ENCODE results near the gene FUT8. TPM values are rescaled to one million over a fixed set of nuclear protein-coding genes. Genes with fewer than 3 reads are reported as not detected.
"Not testable (repeated sequence)": the region's sequence is repeated elsewhere in the genome, so short reads cannot be mapped to it uniquely, and the experiment has no call there.

Gene FUT8
- total RNA-seq, 1 experiment from 2014 or later = 33.0 TPM

DNA sequence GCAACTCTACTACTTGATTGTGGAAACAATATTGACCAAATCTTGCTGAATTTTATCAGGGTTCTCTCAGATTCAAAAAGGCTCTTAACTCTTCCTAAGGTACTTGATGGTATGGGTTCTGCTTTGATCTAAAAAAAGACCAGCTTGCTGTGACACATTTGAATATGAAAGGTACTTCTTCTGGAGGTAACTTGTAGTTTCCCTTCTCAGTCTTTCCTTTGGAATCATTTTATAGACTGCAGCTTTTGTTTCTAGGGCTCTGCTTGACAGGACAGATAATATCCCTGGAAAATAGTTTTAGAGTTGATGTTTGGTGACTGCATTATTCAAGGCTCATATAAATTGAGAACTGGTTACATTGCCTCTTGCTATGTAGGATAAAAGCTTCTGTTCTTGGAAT, 251.9 kb downstream of the FUT8 start:
- H3K4me3 ChIP-seq (ENCODE audit: low read length) = no peak overlapping the region
- no peaks in the 10 kb centered on the region for H3K36me3 ChIP-seq (ENCODE audit: insufficient read depth, low read length)
- no peak overlapping the region for H2AFZ ChIP-seq (ENCODE audit: low read length)
- no peak overlapping the region for H3K9ac ChIP-seq (ENCODE audit: low read length)
- H3K79me2 ChIP-seq (ENCODE audit: low read length) = no peaks in the 10 kb centered on the region
- no peak for DNase-seq
- no peaks in the 10 kb centered on the region for H4K20me1 ChIP-seq (ENCODE audit: insufficient read depth, low read depth, low read length)
- peaks cover 16% of the 10 kb centered on the region for H3K4me1 ChIP-seq (ENCODE audit: low read length)
- no peaks in the 10 kb centered on the region for H3K27me3 ChIP-seq (ENCODE audit: low read length)
- no peak overlapping the region for H3K27ac ChIP-seq (ENCODE audit: low read length)
- no peaks in the 10 kb centered on the region for H3K9me2 ChIP-seq (replicated peaks; ENCODE audit: insufficient read depth, low read length)
- peak overlapping the region; percentile 3 for H3K4me2 ChIP-seq (ENCODE audit: low read depth, low read length, poor library complexity, severe bottlenecking)
- H3K9me3 ChIP-seq (ENCODE audit: low read length) = no peaks in the 10 kb centered on the region

- H3K9ac ChIP-seq (ENCODE audit: low read length) = no peak overlapping the region
- H2AFZ ChIP-seq (ENCODE audit: low read length) = no peak overlapping the region
These were observed 264.0 kb downstream of the FUT8 start for GRCh38 chr14:65676361-65677014.

DNA sequence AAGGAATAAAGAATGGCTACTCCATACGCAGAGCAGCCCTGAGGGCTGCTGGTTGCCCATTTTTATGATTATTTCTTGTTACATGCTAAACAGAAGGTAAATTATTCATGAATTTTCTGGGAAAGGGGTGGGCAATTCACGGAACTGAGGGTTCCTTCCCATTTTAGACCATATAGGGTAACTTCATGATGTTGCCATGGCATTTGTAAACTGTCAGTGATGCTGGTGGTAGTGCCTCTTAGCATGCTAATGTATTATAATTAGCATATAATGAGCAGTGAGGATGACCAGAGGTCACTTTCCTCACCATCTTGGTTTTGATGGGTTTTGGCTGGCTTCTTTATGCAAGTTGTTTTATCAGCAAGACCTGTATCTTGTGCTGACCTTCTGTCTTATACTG, 273.0 kb downstream of the FUT8 start:
- Histone ChIP-seq H3K9ac (ENCODE audit: low read length) (no peak overlapping the region), H3K27ac (ENCODE audit: low read length) (no peak overlapping the region), H3K4me3 (ENCODE audit: low read length) (no peak overlapping the region), H3K79me2 (ENCODE audit: low read length) (no peaks in the 10 kb centered on the region), H3K4me2 (ENCODE audit: low read depth, low read length, poor library complexity, severe bottlenecking) (no peak overlapping the region), H3K9me2 (replicated peaks; ENCODE audit: insufficient read depth, low read length) (no peaks in the 10 kb centered on the region), H3K36me3 (ENCODE audit: insufficient read depth, low read length) (no peaks in the 10 kb centered on the region), H3K27me3 (ENCODE audit: low read length) (no peaks in the 10 kb centered on the region), H4K20me1 (ENCODE audit: insufficient read depth, low read depth, low read length) (no peaks in the 10 kb centered on the region), H2AFZ (ENCODE audit: low read length) (no peak overlapping the region), H3K9me3 (ENCODE audit: low read length) (no peaks in the 10 kb centered on the region), H3K4me1 (ENCODE audit: low read length) (no peaks in the 10 kb centered on the region)
- no peak for DNase-seq

More at GRCh38 chr14:65676361-65677014, 264.0 kb downstream of the FUT8 start:
- Histone ChIP-seq H4K20me1 (ENCODE audit: insufficient read depth, low read depth, low read length) (no peaks in the 10 kb centered on the region), H3K27me3 (ENCODE audit: low read length) (no peaks in the 10 kb centered on the region), H3K9me2 (replicated peaks; ENCODE audit: insufficient read depth, low read length) (no peaks in the 10 kb centered on the region), H3K9me3 (ENCODE audit: low read length) (no peaks in the 10 kb centered on the region), H3K36me3 (ENCODE audit: insufficient read depth, low read length) (no peaks in the 10 kb centered on the region), H3K4me3 (ENCODE audit: low read length) (no peak overlapping the region), H3K4me2 (ENCODE audit: low read depth, low read length, poor library complexity, severe bottlenecking) (no peak overlapping the region), H3K27ac (ENCODE audit: low read length) (no peak overlapping the region), H3K79me2 (ENCODE audit: low read length) (no peaks in the 10 kb centered on the region), H3K4me1 (ENCODE audit: low read length) (no peaks in the 10 kb centered on the region)
- no peak for DNase-seq

DNA sequence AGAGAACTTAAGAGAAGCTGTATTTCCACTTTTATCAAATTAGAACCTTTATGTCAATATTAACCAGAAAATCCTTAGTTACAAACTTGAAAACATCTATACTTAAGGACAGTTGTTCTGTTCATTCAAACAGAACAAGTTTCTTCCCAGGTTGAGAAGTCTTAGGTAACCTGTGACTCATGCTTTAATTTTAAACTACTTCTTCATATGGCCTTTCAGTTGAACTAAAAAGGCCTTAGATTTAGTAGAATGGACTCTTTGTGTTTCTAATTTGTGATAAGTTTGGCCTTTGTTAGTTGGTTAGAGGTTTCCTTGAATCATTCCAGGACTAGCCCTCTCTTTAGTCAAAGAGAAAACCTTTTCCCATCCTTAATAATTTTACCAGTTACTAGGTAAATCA, 274.2 kb downstream of the FUT8 start:
- Histone ChIP-seq H3K4me3 (ENCODE audit: low read length) (no peak overlapping the region), H3K27ac (ENCODE audit: low read length) (no peak overlapping the region), H3K9me3 (ENCODE audit: low read length) (peaks cover 3% of the 10 kb centered on the region; the same call in 1 of the 2 replicates), H3K36me3 (ENCODE audit: insufficient read depth, low read length) (no peaks in the 10 kb centered on the region), H3K4me1 (ENCODE audit: low read length) (no peaks in the 10 kb centered on the region), H4K20me1 (ENCODE audit: insufficient read depth, low read depth, low read length) (no peaks in the 10 kb centered on the region), H3K79me2 (ENCODE audit: low read length) (no peaks in the 10 kb centered on the region), H2AFZ (ENCODE audit: low read length) (no peak overlapping the region), H3K27me3 (ENCODE audit: low read length) (no peaks in the 10 kb centered on the region), H3K4me2 (ENCODE audit: low read depth, low read length, poor library complexity, severe bottlenecking) (no peak overlapping the region), H3K9me2 (replicated peaks; ENCODE audit: insufficient read depth, low read length) (no peaks in the 10 kb centered on the region), H3K9ac (ENCODE audit: low read length) (no peak overlapping the region)
- no peak for DNase-seq

- Histone ChIP-seq H3K9me3 (ENCODE audit: low read length) (peaks cover 7% of the 10 kb centered on the region; the same call in 1 of the 2 replicates), H3K9me2 (replicated peaks; ENCODE audit: insufficient read depth, low read length) (no peaks in the 10 kb centered on the region), H3K4me1 (ENCODE audit: low read length) (no peaks in the 10 kb centered on the region), H3K4me2 (ENCODE audit: low read depth, low read length, poor library complexity, severe bottlenecking) (no peak overlapping the region), H3K4me3 (ENCODE audit: low read length) (no peak overlapping the region), H3K79me2 (ENCODE audit: low read length) (no peaks in the 10 kb centered on the region), H3K27me3 (ENCODE audit: low read length) (no peaks in the 10 kb centered on the region), H2AFZ (ENCODE audit: low read length) (no peak overlapping the region), H3K9ac (ENCODE audit: low read length) (no peak overlapping the region), H3K36me3 (ENCODE audit: insufficient read depth, low read length) (no peaks in the 10 kb centered on the region), H4K20me1 (ENCODE audit: insufficient read depth, low read depth, low read length) (no peaks in the 10 kb centered on the region), H3K27ac (ENCODE audit: low read length) (no peak overlapping the region)
- DNase-seq = no peak
These were observed 276.5 kb downstream of the FUT8 start for GRCh38 chr14:65689070-65689469.

- H3K36me3 ChIP-seq (ENCODE audit: insufficient read depth, low read length) = not testable (repeated sequence)
These were observed 280.0 kb downstream of the FUT8 start for GRCh38 chr14:65692566-65692965.

DNA sequence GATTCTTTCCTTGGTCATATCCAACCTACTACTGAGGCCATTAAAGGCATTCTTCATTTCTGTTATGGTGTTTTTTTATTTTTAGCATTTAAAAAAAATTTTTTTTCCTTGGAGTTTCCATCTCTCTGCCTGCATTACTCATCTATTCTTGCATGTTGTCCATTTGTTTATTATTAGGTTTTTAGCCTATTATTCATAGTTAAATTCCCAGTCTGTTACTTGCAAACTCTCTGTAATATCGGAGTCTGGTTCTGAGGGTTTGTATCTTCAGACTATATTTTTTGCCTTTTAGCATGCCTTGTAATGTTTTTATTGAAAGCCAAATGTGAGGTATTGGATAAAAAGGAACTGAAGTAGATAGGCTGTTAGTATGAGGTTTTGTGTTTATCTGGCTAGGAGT, 284.3 kb downstream of the FUT8 start:
- no peak overlapping the region for H3K9ac ChIP-seq (ENCODE audit: low read length)
- H3K27ac ChIP-seq (ENCODE audit: low read length) = no peak overlapping the region
- H3K27me3 ChIP-seq (ENCODE audit: low read length) = no peaks in the 10 kb centered on the region
- DNase-seq = no peak
- no peak overlapping the region for H3K4me2 ChIP-seq (ENCODE audit: low read depth, low read length, poor library complexity, severe bottlenecking)
- H3K79me2 ChIP-seq (ENCODE audit: low read length) = no peaks in the 10 kb centered on the region
- no peaks in the 10 kb centered on the region for H3K4me1 ChIP-seq (ENCODE audit: low read length)
- no peak overlapping the region for H3K4me3 ChIP-seq (ENCODE audit: low read length)
- no peaks in the 10 kb centered on the region for H4K20me1 ChIP-seq (ENCODE audit: insufficient read depth, low read depth, low read length)
- 0 out of 2 replicates have a peak, but pooled peaks cover 4% of the 10 kb centered on the region for H3K9me3 ChIP-seq (ENCODE audit: low read length)
- H3K36me3 ChIP-seq (ENCODE audit: insufficient read depth, low read length) = no peaks in the 10 kb centered on the region
- H3K9me2 ChIP-seq (replicated peaks; ENCODE audit: insufficient read depth, low read length) = no peaks in the 10 kb centered on the region
- no peak overlapping the region for H2AFZ ChIP-seq (ENCODE audit: low read length)

More at GRCh38 chr14:65692566-65692965, 280.0 kb downstream of the FUT8 start:
- not testable (repeated sequence) for H3K9ac ChIP-seq (ENCODE audit: low read length); H3K4me3 ChIP-seq (ENCODE audit: low read length); H3K9me3 ChIP-seq (ENCODE audit: low read length); H3K27me3 ChIP-seq (ENCODE audit: low read length); H3K4me2 ChIP-seq (ENCODE audit: low read depth, low read length, poor library complexity, severe bottlenecking); H4K20me1 ChIP-seq (ENCODE audit: insufficient read depth, low read depth, low read length); H2AFZ ChIP-seq (ENCODE audit: low read length); H3K4me1 ChIP-seq (ENCODE audit: low read length); H3K9me2 ChIP-seq (replicated peaks; ENCODE audit: insufficient read depth, low read length); H3K27ac ChIP-seq (ENCODE audit: low read length); DNase-seq; H3K79me2 ChIP-seq (ENCODE audit: low read length)

DNA sequence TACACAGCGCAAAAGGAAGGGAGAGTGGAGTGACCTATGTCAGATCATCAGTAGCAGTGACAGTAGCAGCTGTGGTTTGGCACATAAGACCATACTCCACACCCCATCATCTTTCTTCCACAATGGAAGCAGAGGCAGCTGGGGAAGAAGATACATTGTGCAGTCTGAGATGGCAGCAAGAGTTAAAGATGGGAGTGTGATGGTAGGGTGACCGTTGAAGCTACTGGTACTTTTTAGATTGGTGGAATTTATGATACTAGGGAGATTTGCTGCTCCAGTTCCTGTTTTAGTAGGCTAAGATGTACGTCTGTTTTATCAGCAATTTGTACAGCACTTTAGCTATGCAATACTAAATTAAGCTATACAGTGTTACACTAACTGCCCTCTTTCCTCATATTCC, 291.0 kb downstream of the FUT8 start:
- no peak for DNase-seq
- Histone ChIP-seq H3K9me3 (ENCODE audit: low read length) (no peaks in the 10 kb centered on the region), H3K4me1 (ENCODE audit: low read length) (no peaks in the 10 kb centered on the region), H3K4me3 (ENCODE audit: low read length) (no peak overlapping the region), H3K27me3 (ENCODE audit: low read length) (no peaks in the 10 kb centered on the region), H3K4me2 (ENCODE audit: low read depth, low read length, poor library complexity, severe bottlenecking) (no peak overlapping the region), H3K9me2 (replicated peaks; ENCODE audit: insufficient read depth, low read length) (no peaks in the 10 kb centered on the region), H4K20me1 (ENCODE audit: insufficient read depth, low read depth, low read length) (no peaks in the 10 kb centered on the region), H3K9ac (ENCODE audit: low read length) (no peak overlapping the region), H3K79me2 (ENCODE audit: low read length) (no peaks in the 10 kb centered on the region), H3K27ac (ENCODE audit: low read length) (no peak overlapping the region), H3K36me3 (ENCODE audit: insufficient read depth, low read length) (no peaks in the 10 kb centered on the region), H2AFZ (ENCODE audit: low read length) (no peak overlapping the region)
